ENCODE measurements around the gene PPM1E. TPM values are rescaled to one million over a fixed set of nuclear protein-coding genes. Genes with fewer than 3 reads are reported as not detected.

The PPM1E gene
- total RNA-seq, 1 experiment from 2014 or later = 0.09 TPM

DNA sequence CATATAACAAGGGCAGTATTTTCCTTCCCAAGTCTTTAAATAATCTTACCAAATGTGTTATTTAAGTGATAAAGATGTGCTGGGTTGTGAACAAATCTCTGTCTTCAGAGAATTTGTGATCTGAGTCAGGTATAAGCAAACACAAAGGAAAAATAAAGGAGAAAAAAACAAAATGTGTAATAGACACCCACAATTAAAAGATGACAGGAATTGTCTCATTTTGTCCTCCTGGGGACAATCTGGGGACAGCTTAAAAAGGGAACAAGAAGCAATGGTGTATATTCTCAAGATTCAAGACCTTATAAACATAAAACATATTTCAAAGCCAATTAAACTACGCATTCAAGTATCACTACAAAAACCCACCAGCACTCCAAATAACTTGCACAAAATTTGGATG is 243.8 kb downstream of the PPM1E start:
- H3K27ac Mint-ChIP-seq (ENCODE audit: unreplicated experiment) = no peak overlapping the region
- no peak for DNase-seq
- no peaks in the 10 kb centered on the region for H3K4me1 Mint-ChIP-seq (ENCODE audit: low read depth, unreplicated experiment)
- H3K9me3 Mint-ChIP-seq (ENCODE audit: low read depth, unreplicated experiment) = no peaks in the 10 kb centered on the region
- CTCF ChIA-PET = no interaction called here
- H3K27me3 Mint-ChIP-seq (ENCODE audit: unreplicated experiment) = no peaks in the 10 kb centered on the region
- no peak for TF ChIP-seq CTCF (IDR thresholded peaks at IDR 0.05; ENCODE audit: unreplicated experiment)
- H3K4me3 Mint-ChIP-seq (ENCODE audit: low read depth, unreplicated experiment) = no peak overlapping the region
- no peaks in the 10 kb centered on the region for H3K36me3 Mint-ChIP-seq (ENCODE audit: insufficient read depth, unreplicated experiment)
- intact Hi-C loops (cut with micrococcal nuclease; ENCODE audit: unreplicated experiment) = no loop called here
- no TSS peak for BruUV-seq (replicated peaks)

DNA sequence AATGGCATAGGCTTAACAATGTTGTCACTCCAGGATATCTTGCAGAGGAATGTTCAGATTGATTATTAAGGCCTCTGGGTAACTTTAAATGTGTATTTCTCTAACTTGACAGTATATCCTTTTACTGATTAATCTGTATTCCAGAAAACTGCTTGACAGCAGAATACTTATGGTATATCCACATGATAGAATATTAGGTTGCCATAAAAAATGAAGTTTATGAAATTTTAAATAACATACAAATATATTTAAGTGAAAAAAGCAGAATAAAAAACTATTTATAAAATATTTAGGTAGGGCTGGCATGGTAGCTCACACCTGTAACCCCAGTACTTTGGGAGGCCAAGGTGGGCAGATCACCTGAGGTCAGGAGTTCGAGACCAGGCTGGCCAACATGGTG is 244.4 kb downstream of the PPM1E start:
- H3K9me3 Mint-ChIP-seq (ENCODE audit: low read depth, unreplicated experiment) = no peaks in the 10 kb centered on the region

GRCh38 chr17:59001158-59001814 is 245.6 kb downstream of the PPM1E start:
- no peak overlapping the region for H3K4me3 Mint-ChIP-seq (ENCODE audit: low read depth, unreplicated experiment)
- CTCF ChIA-PET = no interaction called here
- DNase-seq = peak; percentile 28

More for the DNA sequence above, 244.4 kb downstream of the PPM1E start:
- no TSS peak for BruUV-seq (replicated peaks)
- Mint-ChIP-seq H3K36me3 (ENCODE audit: insufficient read depth, unreplicated experiment) (no peaks in the 10 kb centered on the region), H3K4me3 (ENCODE audit: low read depth, unreplicated experiment) (no peak overlapping the region), H3K27me3 (ENCODE audit: unreplicated experiment) (no peaks in the 10 kb centered on the region), H3K4me1 (ENCODE audit: low read depth, unreplicated experiment) (no peaks in the 10 kb centered on the region), H3K27ac (ENCODE audit: unreplicated experiment) (no peak overlapping the region)
- intact Hi-C loops (cut with micrococcal nuclease; ENCODE audit: unreplicated experiment) = loop anchor here (10.0 kb wide), 1 partner anchor 125 kb away; no protein-coding TSS in a partner anchor
- no peak for TF ChIP-seq CTCF (IDR thresholded peaks at IDR 0.05; ENCODE audit: unreplicated experiment)
- CTCF ChIA-PET = interaction anchor here (0.6 kb wide), 1 partner anchor 44 kb away, joined by 3 read pairs; no protein-coding TSS in a partner anchor
- DNase-seq = no peak

GRCh38 chr17:59002126-59002525 is 246.5 kb downstream of the PPM1E start:
- Mint-ChIP-seq H3K27ac (ENCODE audit: unreplicated experiment) (no peak overlapping the region), H3K4me3 (ENCODE audit: low read depth, unreplicated experiment) (no peak overlapping the region), H3K4me1 (ENCODE audit: low read depth, unreplicated experiment) (no peaks in the 10 kb centered on the region), H3K36me3 (ENCODE audit: insufficient read depth, unreplicated experiment) (no peaks in the 10 kb centered on the region), H3K27me3 (ENCODE audit: unreplicated experiment) (no peaks in the 10 kb centered on the region), H3K9me3 (ENCODE audit: low read depth, unreplicated experiment) (no peaks in the 10 kb centered on the region)
- CTCF ChIA-PET = interaction anchor here (1.1 kb wide), 1 partner anchor 228 kb away, joined by 3 read pairs; no protein-coding TSS in a partner anchor
- no TSS peak for BruUV-seq (replicated peaks)
- DNase-seq = no peak
- TF ChIP-seq CTCF (IDR thresholded peaks at IDR 0.05; ENCODE audit: unreplicated experiment) = no peak
- intact Hi-C loops (cut with micrococcal nuclease; ENCODE audit: unreplicated experiment) = loop anchor here (10.0 kb wide), 1 partner anchor 127 kb away; no protein-coding TSS in a partner anchor

More at GRCh38 chr17:59001158-59001814, 245.6 kb downstream of the PPM1E start:
- intact Hi-C loops (cut with micrococcal nuclease; ENCODE audit: unreplicated experiment) = loop anchor here (10.0 kb wide), 1 partner anchor 126 kb away; no protein-coding TSS in a partner anchor
- no peaks in the 10 kb centered on the region for H3K9me3 Mint-ChIP-seq (ENCODE audit: low read depth, unreplicated experiment)
- H3K27me3 Mint-ChIP-seq (ENCODE audit: unreplicated experiment) = no peaks in the 10 kb centered on the region
- no peaks in the 10 kb centered on the region for H3K36me3 Mint-ChIP-seq (ENCODE audit: insufficient read depth, unreplicated experiment)
- H3K27ac Mint-ChIP-seq (ENCODE audit: unreplicated experiment) = no peak overlapping the region
- H3K4me1 Mint-ChIP-seq (ENCODE audit: low read depth, unreplicated experiment) = no peaks in the 10 kb centered on the region
- no peak for TF ChIP-seq CTCF (IDR thresholded peaks at IDR 0.05; ENCODE audit: unreplicated experiment)
- BruUV-seq (replicated peaks) = no TSS peak
